ENCODE measurements around the gene CLCN6.

Gene CLCN6

DNA sequence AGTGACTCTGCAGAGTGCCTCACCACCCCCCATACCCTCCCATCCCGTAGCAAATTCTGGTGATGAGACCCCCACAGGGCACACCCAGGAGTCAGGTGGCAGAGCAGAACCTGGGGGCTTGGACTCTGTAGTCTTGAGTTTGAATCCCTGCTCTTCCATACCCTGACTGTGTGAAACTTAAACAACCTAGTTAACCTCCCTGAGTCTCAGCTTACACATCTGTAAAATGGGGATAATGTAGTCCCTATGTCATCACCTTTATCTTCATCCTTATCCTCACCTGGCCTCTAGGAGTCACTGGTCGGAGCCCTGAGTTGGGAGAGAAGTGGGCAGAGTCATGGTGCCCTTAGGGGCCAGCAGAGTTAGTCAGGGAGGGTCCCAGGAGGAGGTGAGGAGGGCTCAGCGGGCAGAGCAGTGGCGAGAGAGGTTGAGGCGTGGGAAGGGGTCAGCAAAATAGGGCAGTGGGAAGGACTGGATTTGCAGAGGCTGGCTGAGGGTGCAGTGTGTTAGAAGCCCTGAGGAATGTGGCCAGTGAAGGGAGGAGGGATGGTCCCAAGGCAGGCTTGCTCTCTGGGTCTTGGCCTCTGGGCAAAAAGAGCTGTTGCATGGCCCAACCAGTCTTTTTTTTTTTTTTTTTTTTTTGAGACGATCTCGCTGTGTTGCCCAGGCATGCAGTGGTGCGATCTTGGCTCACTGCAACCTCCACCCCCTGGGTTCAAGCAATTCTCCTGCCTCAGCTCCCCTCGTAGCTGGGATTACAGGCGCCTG, 25.4 kb upstream of the CLCN6 start:
- DNase-seq = no peak

DNA sequence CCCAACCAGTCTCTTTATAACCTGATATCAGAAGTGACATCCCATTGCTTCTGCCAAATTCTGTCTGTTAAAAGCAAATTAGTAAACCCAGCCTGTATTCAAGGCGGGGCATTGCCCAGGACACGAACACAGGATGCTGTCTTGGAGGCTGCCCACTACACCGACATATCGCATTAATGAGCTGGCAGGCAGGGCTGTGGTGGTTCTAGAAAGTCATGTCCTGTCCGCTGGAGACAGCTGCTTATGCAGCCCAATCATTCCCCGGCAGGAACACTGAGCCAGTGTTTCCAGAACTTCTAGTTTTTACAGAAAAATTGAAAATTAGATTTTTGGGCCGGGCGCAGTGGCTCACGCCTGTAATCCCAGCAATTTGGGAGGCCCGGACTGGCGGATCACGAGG, 24.7 kb upstream of the CLCN6 start:
- no peak for DNase-seq

- DNase-seq = no peak
Measured at GRCh38 chr1:11782127-11782708, 23.8 kb upstream of the CLCN6 start.

GRCh38 chr1:11783556-11783955, 22.4 kb upstream of the CLCN6 start:
- DNase-seq = no peak

DNA sequence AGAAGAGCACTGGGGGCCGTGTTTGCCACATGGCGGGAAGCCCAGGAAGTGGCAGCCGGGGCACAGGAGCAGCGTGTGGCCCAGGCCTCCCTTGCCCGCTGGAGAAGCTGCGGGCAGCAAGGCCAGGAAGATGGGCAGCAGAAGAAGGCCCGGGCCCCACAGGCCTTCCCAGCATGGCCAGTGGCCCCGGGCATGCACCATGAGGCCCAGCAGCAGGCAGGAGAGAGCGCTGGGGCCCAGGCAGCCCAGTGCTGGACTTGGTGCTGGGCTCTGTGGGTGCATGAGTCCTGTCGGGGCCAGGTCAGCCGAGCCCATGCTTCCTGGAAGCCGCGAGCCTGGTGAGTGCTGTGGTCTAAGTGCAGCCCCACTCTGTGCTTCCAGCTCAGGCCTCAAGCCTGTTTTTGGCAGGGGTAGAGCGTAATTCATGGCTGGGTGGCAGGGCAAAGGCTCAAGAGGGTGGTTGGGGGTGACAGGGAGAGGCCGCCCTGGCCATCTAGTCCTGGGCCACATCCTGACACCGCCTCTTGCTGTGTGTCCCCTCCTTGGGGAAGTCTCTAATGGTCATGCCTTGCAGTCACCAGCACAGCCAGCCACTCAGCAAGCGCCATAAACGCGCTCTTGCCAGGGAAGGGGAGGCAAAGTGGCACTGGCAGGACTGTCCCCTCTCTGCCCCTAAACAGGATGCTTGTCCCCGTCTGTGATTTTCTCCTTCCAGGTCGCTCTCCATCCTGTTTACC, 21.6 kb upstream of the CLCN6 start:
- no peak for DNase-seq

DNA sequence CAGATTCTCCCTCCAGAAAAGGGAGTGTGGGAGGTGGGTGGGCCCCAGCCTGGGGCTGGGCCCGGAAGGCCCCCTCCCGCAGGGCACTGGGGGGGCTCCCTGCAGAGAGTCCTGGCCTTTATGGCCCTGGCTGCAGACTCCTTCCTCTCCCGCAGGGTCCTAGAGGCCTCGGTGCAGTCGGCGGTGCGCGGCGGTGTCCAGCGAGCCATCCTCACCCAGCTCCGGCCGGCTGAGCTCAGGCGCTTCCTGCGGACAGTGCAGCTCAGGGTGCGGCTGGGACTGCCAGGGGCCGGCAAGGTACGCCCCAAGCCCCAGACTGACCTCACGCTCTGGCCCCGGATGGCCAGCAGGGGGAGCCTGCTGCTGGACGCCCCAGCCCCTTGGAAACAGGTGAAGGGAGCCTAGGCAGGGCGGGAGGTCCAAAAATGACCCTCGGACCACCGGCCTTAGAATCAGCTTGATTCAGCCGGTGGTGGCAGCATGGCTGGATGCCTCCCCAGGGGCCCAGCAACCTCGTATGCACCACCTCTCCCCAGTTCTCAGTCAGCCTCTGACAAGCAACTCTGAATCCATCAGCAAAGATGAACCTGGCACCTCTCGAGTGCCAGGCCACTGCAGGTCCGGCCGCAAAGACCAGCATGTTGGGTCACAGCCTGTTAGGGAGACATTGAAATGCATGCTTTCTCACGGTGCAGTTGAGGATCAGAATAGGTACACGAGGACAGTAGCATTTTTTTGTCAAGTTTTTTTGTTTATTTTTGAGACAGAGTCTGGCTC, 20.8 kb upstream of the CLCN6 start:
- peak; percentile 64 for DNase-seq

- no peak for DNase-seq
Measured at GRCh38 chr1:11786168-11786567, 19.8 kb upstream of the CLCN6 start.

DNA sequence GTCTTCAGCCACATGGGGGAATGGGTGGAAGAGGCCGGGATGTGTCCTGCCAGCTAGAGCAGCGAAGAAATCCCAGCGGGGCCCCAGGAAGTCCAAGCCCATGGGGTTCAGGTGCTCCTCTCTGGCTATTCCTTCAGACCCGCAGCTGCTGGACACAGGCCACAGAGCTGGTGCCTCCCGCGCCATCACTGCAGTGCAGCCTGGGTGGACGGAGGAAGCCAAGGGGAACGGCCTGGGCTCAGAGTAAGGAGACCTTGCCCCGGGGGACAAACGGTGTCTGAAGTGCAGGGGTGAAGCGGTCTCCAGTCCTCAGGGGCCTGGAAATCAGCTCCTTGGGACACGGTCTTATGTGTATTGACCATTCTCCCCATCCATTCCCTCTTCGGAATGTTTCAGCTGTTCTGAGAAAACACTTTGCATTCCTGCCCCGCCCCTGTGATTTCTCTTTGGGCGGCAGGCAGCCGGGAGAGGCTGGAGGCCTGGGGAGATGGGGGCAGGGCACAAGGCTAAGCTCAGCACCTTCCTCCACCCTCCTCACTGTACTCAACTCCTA, 18.7 kb upstream of the CLCN6 start:
- DNase-seq = peak; percentile 63

DNA sequence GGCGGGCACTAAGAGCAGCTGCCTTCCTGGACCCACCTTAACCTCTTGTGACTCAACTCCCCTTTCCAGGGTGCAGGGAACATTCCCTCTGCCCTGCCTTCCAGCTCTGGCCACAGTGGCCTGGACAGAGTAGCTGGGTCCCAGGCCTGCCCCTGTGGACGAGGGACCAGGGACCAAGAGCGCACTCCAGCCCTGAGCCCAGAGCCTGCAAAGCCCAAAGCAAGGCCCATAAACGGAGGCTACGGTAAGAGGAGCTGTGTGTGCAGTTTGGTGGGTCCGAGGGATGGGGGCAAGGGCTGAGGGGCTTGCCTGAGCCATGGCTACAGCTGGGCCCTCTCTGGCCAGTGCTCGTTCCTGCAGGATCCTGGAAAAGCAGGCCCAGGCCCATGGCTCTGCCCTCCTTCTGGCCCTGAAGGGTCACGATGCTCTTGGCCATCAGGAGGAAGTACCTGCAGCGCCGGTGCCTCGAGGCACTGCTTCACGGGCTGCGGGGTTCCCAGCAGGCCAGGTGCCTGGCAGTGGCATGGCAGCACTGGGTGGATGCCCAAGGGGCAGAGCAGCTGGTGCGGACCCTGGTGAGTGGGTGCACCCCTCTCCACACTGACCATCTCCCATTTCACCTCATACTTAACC, 18.1 kb upstream of the CLCN6 start:
- no peak for DNase-seq

DNA sequence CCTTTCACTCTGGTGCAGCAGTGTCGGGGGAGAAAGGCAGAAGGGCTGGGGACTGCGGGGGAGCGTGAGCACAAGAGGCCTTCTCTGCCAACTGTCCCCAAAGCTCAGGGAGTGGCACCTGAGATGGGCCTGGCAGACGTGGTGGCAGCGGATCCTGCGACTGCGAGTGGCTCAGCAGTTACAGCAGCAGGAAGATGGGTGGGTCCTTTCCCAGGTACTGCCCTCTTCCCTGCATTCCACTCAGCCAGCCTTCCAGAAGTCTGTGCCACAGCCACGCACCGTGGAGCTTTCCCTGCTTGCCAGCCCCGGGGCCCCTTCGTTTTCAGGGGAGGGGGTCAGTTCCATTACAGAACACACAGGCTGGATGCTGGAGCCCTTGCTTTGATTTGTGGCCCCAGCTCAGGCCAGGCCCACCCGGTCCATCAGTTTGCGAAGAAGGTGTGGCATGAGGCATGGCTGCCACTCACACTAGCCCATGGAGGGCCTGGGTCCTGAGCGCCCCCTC, 17.4 kb upstream of the CLCN6 start:
- no peak for DNase-seq

- DNase-seq = no peak
Measured at GRCh38 chr1:11789126-11790067, 16.6 kb upstream of the CLCN6 start.

GRCh38 chr1:11790101-11790879, 15.7 kb upstream of the CLCN6 start:
- no peak for DNase-seq

DNA sequence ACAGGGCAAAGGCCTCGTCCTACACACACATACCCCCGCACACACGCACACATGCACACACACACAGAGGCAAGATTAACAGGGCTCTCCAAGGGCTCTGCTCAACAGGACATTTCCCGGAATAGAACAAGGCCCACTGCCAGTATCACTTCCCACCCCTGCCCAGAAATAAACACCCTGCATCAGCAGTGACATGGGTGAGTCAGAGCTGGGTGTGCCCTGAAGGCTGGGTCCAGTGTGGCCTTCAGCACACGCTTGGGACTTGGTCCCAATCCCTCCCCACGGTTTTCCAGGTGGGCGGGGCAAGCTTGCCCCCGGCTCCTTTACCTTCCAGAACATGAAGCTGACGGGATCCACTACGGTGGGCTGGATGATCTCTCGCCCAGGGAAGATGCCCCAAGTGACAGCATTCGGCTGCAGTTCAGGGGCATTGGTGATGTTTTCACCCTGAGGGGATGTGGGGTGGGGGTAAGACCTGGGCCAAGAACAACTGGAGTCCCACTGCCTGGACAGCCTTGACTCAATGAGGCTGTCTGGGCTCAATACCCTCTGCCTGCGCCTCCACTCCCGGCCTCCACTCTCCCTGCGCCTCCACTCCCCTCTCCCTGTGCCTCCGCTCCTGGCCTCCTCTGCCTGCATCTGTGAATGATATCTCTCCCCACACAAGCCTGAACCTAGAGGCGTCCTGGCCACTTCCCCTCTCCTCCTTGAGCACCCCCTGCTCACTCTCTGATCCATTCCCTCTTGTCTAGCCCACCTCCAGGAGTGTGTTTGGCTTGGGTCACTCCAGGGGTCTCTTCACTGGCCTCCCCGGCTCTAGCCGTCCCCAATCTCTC, 14.9 kb upstream of the CLCN6 start:
- DNase-seq = peak; percentile 90

DNA sequence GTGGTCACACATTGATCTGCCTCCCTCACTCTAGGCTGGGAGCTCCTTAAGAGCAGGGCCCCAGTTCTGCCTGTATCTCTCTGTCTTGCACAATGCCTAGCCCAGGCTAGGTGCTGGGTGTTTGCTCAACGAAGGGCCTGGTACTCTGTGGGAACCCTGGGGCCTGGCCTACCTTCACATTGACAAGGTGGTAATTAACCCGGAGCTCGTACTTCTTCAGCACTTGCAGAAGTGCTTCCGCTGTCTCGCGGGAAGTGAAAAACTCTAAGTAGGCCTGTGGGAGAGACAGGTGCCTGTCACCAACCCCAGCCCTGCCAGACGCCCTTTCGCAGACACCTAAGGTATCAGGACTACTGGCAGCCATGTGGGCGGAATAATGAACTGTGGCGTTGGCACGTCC, 13.9 kb upstream of the CLCN6 start:
- DNase-seq = no peak

DNA sequence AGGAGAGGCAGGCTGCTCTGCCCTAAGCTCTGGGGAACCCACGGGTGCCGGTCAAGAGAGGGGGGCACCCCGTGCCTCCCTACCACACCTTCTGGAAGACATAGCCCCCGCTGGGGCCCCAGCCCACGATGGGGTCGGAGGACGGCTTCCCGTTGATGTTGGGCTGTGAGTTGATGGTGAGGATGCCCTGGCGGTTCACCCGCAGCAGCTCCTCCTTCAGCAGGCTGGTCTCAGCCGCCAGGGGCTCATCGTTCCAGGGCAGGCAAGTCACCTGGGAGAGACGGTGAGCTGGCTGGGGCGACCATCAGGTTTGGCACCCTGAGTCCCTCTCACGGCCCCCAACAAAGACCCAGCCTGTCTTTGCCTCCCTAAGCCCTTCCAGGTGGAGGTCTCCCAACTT, 12.2 kb upstream of the CLCN6 start:
- no peak for DNase-seq

DNA sequence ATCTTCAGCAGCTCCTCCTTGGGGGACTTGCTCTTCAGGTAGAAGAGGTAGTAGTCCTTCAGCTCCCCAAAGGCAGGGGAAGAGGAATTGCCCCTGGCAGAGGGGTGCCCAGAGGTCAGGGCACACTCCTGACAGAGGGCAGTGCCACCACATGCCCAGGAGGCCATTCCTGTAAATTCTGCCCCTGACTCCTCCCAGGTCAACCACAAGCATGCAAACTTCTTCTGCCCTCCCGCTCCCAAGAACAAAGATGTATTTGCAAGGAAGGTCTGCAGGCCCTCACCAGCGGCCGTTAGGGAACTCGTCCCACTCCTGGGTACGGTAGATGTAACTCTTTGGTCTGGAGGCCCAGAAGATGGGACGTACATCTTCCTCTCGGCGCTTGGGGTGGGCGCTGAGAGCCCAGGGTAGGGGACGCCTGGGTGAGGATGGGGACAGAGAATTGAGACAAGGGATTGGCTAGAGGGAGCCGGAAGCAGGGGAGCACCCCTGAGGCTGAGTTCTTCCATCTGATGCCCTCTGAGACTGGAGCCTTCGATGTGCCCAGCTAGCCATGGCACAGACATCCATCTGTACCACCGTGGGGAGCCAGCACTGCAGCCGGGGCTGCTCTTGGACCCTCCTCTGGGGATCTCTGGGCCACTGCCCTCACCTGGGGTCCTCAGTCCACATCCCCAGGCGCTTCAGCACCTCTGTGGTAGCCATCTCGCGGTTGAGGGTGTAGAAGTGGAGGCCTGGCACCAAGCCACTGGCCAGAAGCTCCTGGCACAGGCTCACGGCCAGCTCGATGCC, 11.3 kb upstream of the CLCN6 start:
- DNase-seq = no peak

GRCh38 chr1:11795238-11795890, 10.6 kb upstream of the CLCN6 start:
- DNase-seq = no peak

Measured in femur (tissue), 1 donor.